GM18870 (cell line): Measurements from ENCODE around the gene MAT1A.
"Not testable (repeated sequence)": the region's sequence is repeated elsewhere in the genome, so short reads cannot be mapped to it uniquely, and the experiment has no call there.

ENCODE experiments used
- ATAC-seq: cut with Tn5 transposase; IDR thresholded peaks from one replicate; pipeline ENCODE4 v1.9.1; 2021; ENCODE audit warnings: moderate library complexity; ENCODE audit not compliant: unreplicated experiment

MAT1A gene

GRCh38 chr10:80265740-80266512, 23.5 kb downstream of the MAT1A start:
- ATAC-seq = no peak

GRCh38 chr10:80264081-80265056, 25.1 kb downstream of the MAT1A start:
- no peak for ATAC-seq

GRCh38 chr10:80261316-80262030, 28.0 kb downstream of the MAT1A start:
- no peak for ATAC-seq

- no peak for ATAC-seq
These were observed 28.9 kb downstream of the MAT1A start for GRCh38 chr10:80260295-80261243.

GRCh38 chr10:80259405-80259871, 30.0 kb downstream of the MAT1A start:
- no peak for ATAC-seq

- ATAC-seq = not testable (repeated sequence)
These were observed 32.7 kb downstream of the MAT1A start for GRCh38 chr10:80256798-80257197.

- not testable (repeated sequence) for ATAC-seq
These were observed 34.7 kb downstream of the MAT1A start for GRCh38 chr10:80254726-80255125.

GRCh38 chr10:80253963-80254271, 35.5 kb downstream of the MAT1A start:
- ATAC-seq = not testable (repeated sequence)

GRCh38 chr10:80253266-80253962, 36.0 kb downstream of the MAT1A start:
- ATAC-seq = peak; percentile 61

GRCh38 chr10:80252296-80252887, 37.1 kb downstream of the MAT1A start:
- ATAC-seq = no peak

- not testable (repeated sequence) for ATAC-seq
These were observed 37.7 kb downstream of the MAT1A start for GRCh38 chr10:80251703-80252280.

- not testable (repeated sequence) for ATAC-seq
These were observed 39.1 kb downstream of the MAT1A start for GRCh38 chr10:80250399-80250798.

GRCh38 chr10:80249906-80250305, 39.6 kb downstream of the MAT1A start:
- not testable (repeated sequence) for ATAC-seq

- ATAC-seq = not testable (repeated sequence)
These were observed 41.8 kb downstream of the MAT1A start for GRCh38 chr10:80247611-80248010.

GRCh38 chr10:80244371-80244770, 45.1 kb downstream of the MAT1A start:
- not testable (repeated sequence) for ATAC-seq

GRCh38 chr10:80242341-80242740, 47.1 kb downstream of the MAT1A start:
- ATAC-seq = not testable (repeated sequence)

- ATAC-seq = not testable (repeated sequence)
These were observed 53.0 kb downstream of the MAT1A start for GRCh38 chr10:80236457-80236856.
